SK-N-SH (cell line): ENCODE data around the gene CRIP1. TPM values are rescaled to one million over a fixed set of nuclear protein-coding genes. Genes with fewer than 3 reads are reported as not detected.

Experiments
- CTCF ChIA-PET: fragments of 300-600, 350-600 bp; formaldehyde crosslinking; extraction: SDS; loops from one replicate; lab custom pipeline; 2021; lab: Yijun Ruan, JAX
- POLR2A ChIA-PET: fragments of 350-600 bp; sonication (Branson Sonifier 250); formaldehyde crosslinking; extraction: SDS; loops from one replicate; lab custom pipeline; 2020; ENCODE audit warnings: antibody characterized with exemption, inconsistent platforms; lab: Yijun Ruan, JAX
- DNase-seq: peaks from one replicate; pipeline ENCODE4 v3.0.0; 2012
- H2AFZ ChIP-seq: fragments of 200-600 bp; sonication (generic); 2 replicates; pipeline ENCODE4 v1.8.1; 2016; ENCODE audit warnings: antibody characterized with exemption, mild to moderate bottlenecking, low read depth
- H3F3A ChIP-seq: fragments of 200-600 bp; sonication (generic); replicated peaks from 2 replicates; pipeline ENCODE3; 2016; ENCODE audit warnings: antibody characterized with exemption, mild to moderate bottlenecking; ENCODE audit not compliant: insufficient read depth
- H3K27ac ChIP-seq, 2 experiments: fragments of 200-500 bp in 1 of 2; fragments of 200-600 bp in 1 of 2; sonication (Bioruptor generic) in 1 of 2; sonication (generic), shearing (Covaris generic) in 1 of 2; 2 replicates each; pipeline versions ENCODE4 v1.5.1 to v1.6.1; 2014 to 2016; ENCODE audit warnings: low read depth in 2 of 2, inconsistent platforms in 1 of 2, low read length in 1 of 2, mild to moderate bottlenecking in 1 of 2, mixed read lengths in 1 of 2
- H3K27me3 ChIP-seq: fragments of 200-600 bp; sonication (generic), shearing (Covaris generic); 2 replicates; pipeline ENCODE4 v1.6.1; 2016; ENCODE audit warnings: mixed run types; ENCODE audit not compliant: insufficient read depth
- H3K36me3 ChIP-seq, 2 experiments: fragments of 200-500 bp in 1 of 2; fragments of 200-600 bp in 1 of 2; sonication (Bioruptor generic) in 1 of 2; sonication (generic) in 1 of 2; replicated peaks in 1 of 2; 2 replicates each; pipeline versions ENCODE3 to v1.5.1; 2014 to 2016; ENCODE audit warnings: low read length in 1 of 2, mild to moderate bottlenecking in 1 of 2; ENCODE audit not compliant: insufficient read depth in 2 of 2, control insufficient read depth in 1 of 2
- H3K4me1 ChIP-seq, 2 experiments: fragments of 200-500 bp in 1 of 2; fragments of 200-600 bp in 1 of 2; sonication (Bioruptor generic) in 1 of 2; sonication (generic), shearing (Covaris generic) in 1 of 2; 2 replicates each; pipeline versions ENCODE4 v1.5.1 to v1.6.1; 2014 to 2016; ENCODE audit warnings: low read depth in 1 of 2, low read length in 1 of 2, mixed run types in 1 of 2; ENCODE audit not compliant: insufficient read depth in 2 of 2, control insufficient read depth in 1 of 2
- H3K4me2 ChIP-seq: fragments of 200-600 bp; sonication (generic), shearing (Covaris generic); 2 replicates; pipeline ENCODE4 v1.6.1; 2017; ENCODE audit warnings: mixed run types
- H3K4me3 ChIP-seq, 2 experiments: fragments of 200-500 bp in 1 of 2; fragments of 200-600 bp in 1 of 2; sonication (Bioruptor generic) in 1 of 2; sonication (generic), shearing (Covaris generic) in 1 of 2; 2 replicates each; pipeline versions ENCODE4 v1.5.1 to v1.8.1; 2014 to 2016; ENCODE audit warnings: low read depth in 2 of 2, inconsistent platforms in 1 of 2, low read length in 1 of 2, mild to moderate bottlenecking in 1 of 2, mixed read lengths in 1 of 2, moderate library complexity in 1 of 2
- H3K79me2 ChIP-seq: fragments of 200-600 bp; sonication (generic); 2 replicates; pipeline ENCODE4 v1.8.1; 2017; ENCODE audit warnings: mild to moderate bottlenecking; ENCODE audit not compliant: insufficient read depth
- H3K9ac ChIP-seq: fragments of 200-600 bp; sonication (generic); 2 replicates; pipeline ENCODE4 v1.6.1; 2017; ENCODE audit warnings: mixed run types
- H3K9me2 ChIP-seq: fragments of 200-600 bp; sonication (generic); 2 replicates; pipeline ENCODE4 v1.6.1; 2017; ENCODE audit warnings: mixed run types
- H3K9me3 ChIP-seq: fragments of 200-600 bp; sonication (generic); 2 replicates; pipeline ENCODE4 v1.6.1; 2017; ENCODE audit warnings: mixed run types, mild to moderate bottlenecking, moderate library complexity
- H4K20me1 ChIP-seq: fragments of 200-600 bp; sonication (generic); 2 replicates; pipeline ENCODE4 v1.6.1; 2017; ENCODE audit warnings: mild to moderate bottlenecking, mixed run types; ENCODE audit not compliant: insufficient read depth
- CHD2 ChIP-seq: fragments of 150-350 bp; IDR thresholded peaks from 2 replicates; pipeline ENCODE4 v1.6.1; 2018; ENCODE audit warnings: low read length; ENCODE audit not compliant: partially characterized antibody
- ELF1 ChIP-seq: IDR thresholded peaks from 2 replicates; pipeline ENCODE4 v1.4.0; 2012
- EP300 ChIP-seq, 2 experiments: IDR thresholded peaks; 2 replicates each; pipeline versions ENCODE4 v1.4.0 to v1.6.1; 2012; ENCODE audit warnings: borderline replicate concordance in 1 of 2, low read depth in 1 of 2, low read length in 1 of 2
- FOSL2 ChIP-seq: IDR thresholded peaks from 2 replicates; pipeline ENCODE4 v1.4.0; 2012; ENCODE audit warnings: low read depth, mild to moderate bottlenecking, moderate library complexity, borderline replicate concordance
- GATA2 ChIP-seq: sonication (generic); formaldehyde crosslinking; IDR thresholded peaks from 2 replicates; pipeline ENCODE4 v1.5.0; 2020; ENCODE audit warnings: mild to moderate bottlenecking, missing genetic modification reagents
- IRF3 ChIP-seq: fragments of 150-350 bp; IDR thresholded peaks from 2 replicates; pipeline ENCODE4 v1.6.1; 2016; ENCODE audit warnings: mild to moderate bottlenecking, low read depth, low read length
- JUND ChIP-seq: IDR thresholded peaks from 2 replicates; pipeline ENCODE4 v1.4.0; 2012
- MEF2A ChIP-seq: IDR thresholded peaks from 2 replicates; pipeline ENCODE4 v1.4.0; 2012; ENCODE audit warnings: low read depth, borderline replicate concordance
- PBX3 ChIP-seq: IDR thresholded peaks from 2 replicates; pipeline ENCODE4; 2012
- RAD21 ChIP-seq: IDR thresholded peaks from 2 replicates; pipeline ENCODE4 v1.6.1; 2012; ENCODE audit warnings: mild to moderate bottlenecking, low read length
- RCOR1 ChIP-seq: fragments of 150-350 bp; IDR thresholded peaks from 2 replicates; pipeline ENCODE4 v1.6.1; 2017; ENCODE audit warnings: antibody characterized with exemption, low read length
- REST ChIP-seq: IDR thresholded peaks from 2 replicates; pipeline ENCODE4 v1.6.1; 2012; ENCODE audit warnings: mild to moderate bottlenecking, low read depth, low read length, moderate library complexity
- RFX5 ChIP-seq: IDR thresholded peaks from 2 replicates; pipeline ENCODE4 v1.6.1; 2012; ENCODE audit warnings: mild to moderate bottlenecking, improper control_type of control experiment, low read length
- RXRA ChIP-seq: IDR thresholded peaks from 2 replicates; pipeline ENCODE4 v1.4.0; 2012; ENCODE audit warnings: low read depth, mild to moderate bottlenecking, borderline replicate concordance
- SIN3A ChIP-seq: IDR thresholded peaks from 2 replicates; pipeline ENCODE4 v1.6.1; 2012; ENCODE audit warnings: low read depth, mild to moderate bottlenecking, low read length, moderate library complexity, borderline replicate concordance
- TAF1 ChIP-seq: IDR thresholded peaks from 2 replicates; pipeline ENCODE4 v1.6.1; 2012; ENCODE audit warnings: low read depth, mild to moderate bottlenecking, low read length, moderate library complexity, borderline replicate concordance
- USF1 ChIP-seq: IDR thresholded peaks from 2 replicates; pipeline ENCODE4 v1.4.0; 2012; ENCODE audit warnings: low read depth, borderline replicate concordance
- USF2 ChIP-seq: fragments of 150-350 bp; IDR thresholded peaks from 2 replicates; pipeline ENCODE4 v1.6.1; 2017; ENCODE audit warnings: antibody characterized with exemption, low read length, low read depth, borderline replicate concordance
- ZBTB33 ChIP-seq: IDR thresholded peaks from 2 replicates; pipeline ENCODE4 v1.4.0; 2012; ENCODE audit warnings: low read depth, borderline replicate concordance
- WGBS: methylation state at CpG from one replicate; pipeline ENCODE4 v1.1.6; 2017; ENCODE audit warnings: low lambda C conversion rate; 5-methylcytosine and 5-hydroxymethylcytosine counted together
- polyA plus RNA-seq, 3 experiments: library from polyadenylated mRNA; depleted of rRNA; stranded (reverse); fragments of >200 nt; gene quantifications; 2 replicates each; pipeline ENCODE4 v1.2.3, GENCODE V29; 2012

Gene CRIP1
- polyA plus RNA-seq, 1 of the 3 experiments (the other 2 are of a cell fraction): 0.72 TPM

- no peak overlapping the region for H2AFZ ChIP-seq
- no peaks in the 10 kb centered on the region for H3K4me1 ChIP-seq
- no peak overlapping the region for H3K4me2 ChIP-seq
- H4K20me1 ChIP-seq: no peaks in the 10 kb centered on the region
- no peaks in the 10 kb centered on the region for H3F3A ChIP-seq
- no peak for DNase-seq
- ChIA-PET CTCF (interaction anchor here (0.6 to 1.4 kb wide), 2 partner anchors 9 kb away, joined by 4 to 5 read pairs; no protein-coding TSS in a partner anchor), POLR2A (no interaction called here)
- H3K79me2 ChIP-seq: no peaks in the 10 kb centered on the region
- TF ChIP-seq RXRA: no peak
- no peak for TF ChIP-seq RFX5
- TF ChIP-seq RCOR1: no peak
- no peak for TF ChIP-seq TAF1
- TF ChIP-seq MEF2A: no peak
- TF ChIP-seq CHD2: no peak
- TF ChIP-seq ZBTB33: no peak
- no peak for TF ChIP-seq IRF3
- TF ChIP-seq USF1: no peak
- no peak for TF ChIP-seq FOSL2
- TF ChIP-seq USF2: no peak
- no peak for TF ChIP-seq REST
- no peak for TF ChIP-seq PBX3
- TF ChIP-seq RAD21: no peak
- no peak for TF ChIP-seq JUND
- TF ChIP-seq SIN3A: no peak
- TF ChIP-seq ELF1: no peak
- TF ChIP-seq EP300 (IDR thresholded peaks at IDR 0.05; ENCODE audit: borderline replicate concordance in 1 of 2, low read depth in 1 of 2, low read length in 1 of 2): no peak
- TF ChIP-seq GATA2: no peak
- no peak overlapping the region for H3K9ac ChIP-seq
- H3K27me3 ChIP-seq: no peaks in the 10 kb centered on the region
- H3K27ac ChIP-seq: no peak overlapping the region
- H3K9me2 ChIP-seq: no peaks in the 10 kb centered on the region
- no peak overlapping the region for H3K4me3 ChIP-seq
- H3K36me3 ChIP-seq: no peaks in the 10 kb centered on the region
- no peaks in the 10 kb centered on the region for H3K9me3 ChIP-seq
- 96% methylated on average over 15 of the region's 36 CpGs for WGBS
These were observed 12.0 kb downstream of the CRIP1 start for GRCh38 chr14:105498430-105499255.
